Panc1 (cell line): ENCODE data around the gene NTNG1. TPM values are rescaled to one million over a fixed set of nuclear protein-coding genes. Genes with fewer than 3 reads are reported as not detected.

ENCODE experiments used
- ATAC-seq: fragments of 200-7000 bp; cut with Tn5 transposase; 2 replicates; pipeline ENCODE4 v1.9.1; 2020; ENCODE audit warnings: mild to moderate bottlenecking, moderate library complexity
- BruUV-seq: library from RNA; stranded (reverse); fragments of 400-500 nt; replicated peaks from 2 replicates; lab custom pipeline; 2021; lab: Mats Ljungman, UMichigan
- CTCF ChIA-PET: fragments of 300-600 bp; sonication (Branson Sonifier 250); formaldehyde crosslinking; loops from one replicate; lab custom pipeline; 2022; ENCODE audit warnings: antibody characterized with exemption; lab: Charles Lee
- POLR2A ChIA-PET: fragments of 300-600 bp; sonication (Branson Sonifier 250); formaldehyde crosslinking; loops from one replicate; lab custom pipeline; 2022; ENCODE audit warnings: antibody characterized with exemption; lab: Charles Lee
- DNase-seq: peaks from one replicate; pipeline ENCODE4 v3.0.0-alpha.2; 2010; ENCODE audit warnings: low read depth, low spot score
- H3K27ac ChIP-seq: 2 replicates; pipeline ENCODE4 v1.5.1; 2011; ENCODE audit warnings: mild to moderate bottlenecking, low read length, inconsistent platforms
- H3K27me3 ChIP-seq: fragments of 200-500 bp; sonication (Bioruptor generic); 2 replicates; pipeline ENCODE4 v1.6.0; 2014; ENCODE audit warnings: low read length, inconsistent platforms; ENCODE audit not compliant: control insufficient read depth, insufficient read depth
- H3K36me3 ChIP-seq: fragments of 200-500 bp; sonication (Bioruptor generic); 2 replicates; pipeline ENCODE4 v1.5.1; 2014; ENCODE audit warnings: inconsistent platforms, mild to moderate bottlenecking, low read length, moderate library complexity; ENCODE audit not compliant: control insufficient read depth, insufficient read depth
- H3K4me1 ChIP-seq: 2 replicates; pipeline ENCODE4 v1.5.1; 2011; ENCODE audit warnings: inconsistent platforms, mild to moderate bottlenecking, low read length, moderate library complexity; ENCODE audit not compliant: control insufficient read depth, insufficient read depth
- H3K4me3 ChIP-seq, 2 experiments: 2 replicates each; pipeline ENCODE4 v1.5.1; 2011 to 2012; ENCODE audit warnings: low read depth in 2 of 2, low read length in 2 of 2, mild to moderate bottlenecking in 2 of 2, inconsistent platforms in 1 of 2, moderate library complexity in 1 of 2
- H3K9me3 ChIP-seq: fragments of 200-500 bp; sonication (Bioruptor generic); 2 replicates; pipeline ENCODE4 v1.5.1; 2014; ENCODE audit warnings: low read depth, mild to moderate bottlenecking, inconsistent platforms, low read length, moderate library complexity; ENCODE audit not compliant: control insufficient read depth, insufficient read depth
- POLR2AphosphoS5 ChIP-seq: IDR thresholded peaks from 2 replicates; pipeline ENCODE4 v1.6.1; 2012; ENCODE audit warnings: mild to moderate bottlenecking, low read depth, low read length, moderate library complexity
- SIN3A ChIP-seq: IDR thresholded peaks from 2 replicates; pipeline ENCODE4 v1.6.1; 2012; ENCODE audit warnings: low read depth, mild to moderate bottlenecking, low read length, moderate library complexity, borderline replicate concordance; ENCODE audit not compliant: insufficient read depth
- TCF7L2 ChIP-seq: IDR thresholded peaks from 2 replicates; pipeline ENCODE4 v1.6.1; 2011; ENCODE audit warnings: mild to moderate bottlenecking, low read depth, low read length, inconsistent platforms
- in situ Hi-C: cut with HindIII; loops from 2 replicates; pipeline ENCODE4 v1.10.0; 2016; ENCODE audit warnings: low sequenced_read_pairs, low pct_unique_long_range_greater_than_20kb
- intact Hi-C: fragments of 100-400 bp; cut with micrococcal nuclease; formaldehyde crosslinking; loops from one replicate; pipeline ENCODE4 v1.10.0; 2022; ENCODE audit not compliant: unreplicated experiment
- total RNA-seq: library from RNA; stranded (reverse); gene quantifications from one replicate; pipeline ENCODE4 v1.2.1, GENCODE V29; 2021; ENCODE audit not compliant: unreplicated experiment
- TF ChIP-seq, protein P1 (sequence below): fragments of 450-650 bp; IDR thresholded peaks from 2 replicates; pipeline ENCODE4 v1.5.1; 2017; ENCODE audit warnings: mild to moderate bottlenecking
- TF ChIP-seq, protein P2 (sequence below), 2 experiments: IDR thresholded peaks; 2 replicates each; pipeline ENCODE4 v1.6.1; 2011 to 2012; ENCODE audit warnings: low read depth in 2 of 2, control low read depth in 1 of 2, low read length in 1 of 2, mild to moderate bottlenecking in 1 of 2, moderate library complexity in 1 of 2; ENCODE audit not compliant: insufficient read depth in 1 of 2

The NTNG1 gene
- total RNA-seq, 1 experiment from 2014 or later = 0.13 TPM

DNA sequence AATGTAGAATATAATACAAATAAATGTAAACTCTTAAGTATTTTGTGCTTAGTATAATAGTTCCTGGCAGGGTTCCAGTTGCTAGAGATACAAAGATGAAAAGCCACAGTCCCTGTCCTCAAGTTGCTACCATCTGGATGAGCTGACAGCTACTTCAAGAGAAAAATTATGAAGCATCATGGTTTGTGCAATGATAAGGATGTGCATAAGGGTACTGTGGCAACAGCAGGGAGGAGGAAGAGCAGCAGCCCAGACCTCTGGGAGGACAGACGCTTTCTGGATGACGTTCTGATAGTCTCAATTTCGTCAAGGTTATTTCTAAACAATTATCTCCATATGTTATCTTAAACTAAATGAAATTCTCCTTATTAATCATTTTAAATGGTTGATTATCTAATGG, 198.9 kb downstream of the NTNG1 start:
- ChIA-PET CTCF (no interaction called here), POLR2A (no interaction called here)
- no peak overlapping the region for H3K27ac ChIP-seq
- in situ Hi-C loops = no loop called here
- BruUV-seq = no TSS peak
- no peaks in the 10 kb centered on the region for H3K36me3 ChIP-seq
- ATAC-seq = no peak
- no peaks in the 10 kb centered on the region for H3K4me1 ChIP-seq
- H3K9me3 ChIP-seq = no peaks in the 10 kb centered on the region
- intact Hi-C loops = loop anchor here (10.0 kb wide), 1 partner anchor 65 kb away; no protein-coding TSS in a partner anchor
- no peak for TF ChIP-seq SIN3A
- TF ChIP-seq, protein P1, sequence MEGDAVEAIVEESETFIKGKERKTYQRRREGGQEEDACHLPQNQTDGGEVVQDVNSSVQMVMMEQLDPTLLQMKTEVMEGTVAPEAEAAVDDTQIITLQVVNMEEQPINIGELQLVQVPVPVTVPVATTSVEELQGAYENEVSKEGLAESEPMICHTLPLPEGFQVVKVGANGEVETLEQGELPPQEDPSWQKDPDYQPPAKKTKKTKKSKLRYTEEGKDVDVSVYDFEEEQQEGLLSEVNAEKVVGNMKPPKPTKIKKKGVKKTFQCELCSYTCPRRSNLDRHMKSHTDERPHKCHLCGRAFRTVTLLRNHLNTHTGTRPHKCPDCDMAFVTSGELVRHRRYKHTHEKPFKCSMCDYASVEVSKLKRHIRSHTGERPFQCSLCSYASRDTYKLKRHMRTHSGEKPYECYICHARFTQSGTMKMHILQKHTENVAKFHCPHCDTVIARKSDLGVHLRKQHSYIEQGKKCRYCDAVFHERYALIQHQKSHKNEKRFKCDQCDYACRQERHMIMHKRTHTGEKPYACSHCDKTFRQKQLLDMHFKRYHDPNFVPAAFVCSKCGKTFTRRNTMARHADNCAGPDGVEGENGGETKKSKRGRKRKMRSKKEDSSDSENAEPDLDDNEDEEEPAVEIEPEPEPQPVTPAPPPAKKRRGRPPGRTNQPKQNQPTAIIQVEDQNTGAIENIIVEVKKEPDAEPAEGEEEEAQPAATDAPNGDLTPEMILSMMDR = no peak
- no peak for TF ChIP-seq POLR2AphosphoS5
- TF ChIP-seq, protein P2, sequence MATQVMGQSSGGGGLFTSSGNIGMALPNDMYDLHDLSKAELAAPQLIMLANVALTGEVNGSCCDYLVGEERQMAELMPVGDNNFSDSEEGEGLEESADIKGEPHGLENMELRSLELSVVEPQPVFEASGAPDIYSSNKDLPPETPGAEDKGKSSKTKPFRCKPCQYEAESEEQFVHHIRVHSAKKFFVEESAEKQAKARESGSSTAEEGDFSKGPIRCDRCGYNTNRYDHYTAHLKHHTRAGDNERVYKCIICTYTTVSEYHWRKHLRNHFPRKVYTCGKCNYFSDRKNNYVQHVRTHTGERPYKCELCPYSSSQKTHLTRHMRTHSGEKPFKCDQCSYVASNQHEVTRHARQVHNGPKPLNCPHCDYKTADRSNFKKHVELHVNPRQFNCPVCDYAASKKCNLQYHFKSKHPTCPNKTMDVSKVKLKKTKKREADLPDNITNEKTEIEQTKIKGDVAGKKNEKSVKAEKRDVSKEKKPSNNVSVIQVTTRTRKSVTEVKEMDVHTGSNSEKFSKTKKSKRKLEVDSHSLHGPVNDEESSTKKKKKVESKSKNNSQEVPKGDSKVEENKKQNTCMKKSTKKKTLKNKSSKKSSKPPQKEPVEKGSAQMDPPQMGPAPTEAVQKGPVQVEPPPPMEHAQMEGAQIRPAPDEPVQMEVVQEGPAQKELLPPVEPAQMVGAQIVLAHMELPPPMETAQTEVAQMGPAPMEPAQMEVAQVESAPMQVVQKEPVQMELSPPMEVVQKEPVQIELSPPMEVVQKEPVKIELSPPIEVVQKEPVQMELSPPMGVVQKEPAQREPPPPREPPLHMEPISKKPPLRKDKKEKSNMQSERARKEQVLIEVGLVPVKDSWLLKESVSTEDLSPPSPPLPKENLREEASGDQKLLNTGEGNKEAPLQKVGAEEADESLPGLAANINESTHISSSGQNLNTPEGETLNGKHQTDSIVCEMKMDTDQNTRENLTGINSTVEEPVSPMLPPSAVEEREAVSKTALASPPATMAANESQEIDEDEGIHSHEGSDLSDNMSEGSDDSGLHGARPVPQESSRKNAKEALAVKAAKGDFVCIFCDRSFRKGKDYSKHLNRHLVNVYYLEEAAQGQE (IDR thresholded peaks at IDR 0.05; ENCODE audit: insufficient read depth in 1 of 2, low read depth in 2 of 2, low read length in 1 of 2) = no peak
- TF ChIP-seq TCF7L2 = no peak
- no peak for DNase-seq
- H3K4me3 ChIP-seq = no peak overlapping the region
- no peaks in the 10 kb centered on the region for H3K27me3 ChIP-seq

DNA sequence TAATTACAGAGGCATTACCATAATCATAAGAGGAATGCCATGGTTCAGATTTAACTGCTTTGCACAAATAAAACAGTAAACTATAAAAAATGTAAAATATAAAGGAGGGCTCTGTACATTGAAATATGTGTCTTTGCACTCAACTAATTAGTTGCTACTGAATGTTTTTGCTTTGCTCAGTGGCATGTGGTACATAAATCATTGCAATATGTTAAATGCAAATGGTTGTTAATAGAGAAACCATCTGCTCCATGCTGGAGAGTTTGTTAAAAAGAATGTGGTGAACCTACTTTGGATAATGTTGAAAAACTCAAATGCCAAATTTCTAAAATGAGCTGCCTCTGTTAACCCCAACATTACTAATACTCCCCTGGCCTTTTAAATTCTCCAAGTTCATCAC, 201.5 kb downstream of the NTNG1 start:
- ATAC-seq (no peak), DNase-seq (no peak)
- Histone ChIP-seq H3K4me3 (no peak overlapping the region), H3K9me3 (no peaks in the 10 kb centered on the region), H3K27me3 (no peaks in the 10 kb centered on the region), H3K27ac (no peak overlapping the region), H3K4me1 (no peaks in the 10 kb centered on the region), H3K36me3 (no peaks in the 10 kb centered on the region)
- CTCF ChIA-PET = no interaction called here
- TF ChIP-seq TCF7L2 (no peak), SIN3A (no peak), POLR2AphosphoS5 (no peak)
- TF ChIP-seq, protein P2 (IDR thresholded peaks at IDR 0.05; ENCODE audit: insufficient read depth in 1 of 2, low read depth in 2 of 2, low read length in 1 of 2) = no peak
- TF ChIP-seq, protein P1 = no peak
- intact Hi-C loops (loop anchor here (10.0 kb wide), 1 partner anchor 62 kb away; no protein-coding TSS in a partner anchor), in situ Hi-C loops (no loop called here)
- POLR2A ChIA-PET = no interaction called here
- no TSS peak for BruUV-seq
